Adipose tissue (tissue), 3 donors: ENCODE measurements around the gene RASL10A. TPM values are rescaled to one million over a fixed set of nuclear protein-coding genes. Genes with fewer than 3 reads are reported as not detected.
A peak's percentile ranks its signal among the peaks of the same experiment; 100 is the strongest.

Experiments
- H3K27ac ChIP-seq: one replicate; pipeline ENCODE4 v1.5.1; 2013; ENCODE audit warnings: low read depth, low read length
- WGBS, 3 donors: extraction: QIAGEN DNeasy Blood & Tissue Kit; methylation state at CpG; one replicate each; pipeline ENCODE4 v1.1.7; 2013; 5-methylcytosine and 5-hydroxymethylcytosine counted together
- polyA plus RNA-seq, 3 donors: library from polyadenylated mRNA; stranded (reverse); fragments of 200-250 nt; gene quantifications; one replicate each; pipeline ENCODE4 v1.2.3, GENCODE V29; 2013
- donor health status: healthy with polysubstance abuse.
- donor health status: Bipolar disorder and iron deficiency.
- donor health status: healthy.

The RASL10A gene
- polyA plus RNA-seq, 3 donors, result 0.90 to 1.5 (median 1.0) TPM

GRCh38 chr22:29310065-29310862, 5.2 kb downstream of the RASL10A start:
- no peak overlapping the region for H3K27ac ChIP-seq
- 59 to 66% (median 63%) methylated on average over 28 of the region's 28 CpGs for WGBS, 3 donors

GRCh38 chr22:29309332-29310064, 6.0 kb downstream of the RASL10A start:
- WGBS, 3 donors, result 62 to 77% (median 74%) methylated on average over 21 of the region's 21 CpGs
- no peak overlapping the region for H3K27ac ChIP-seq

GRCh38 chr22:29308791-29309262, 6.7 kb downstream of the RASL10A start:
- WGBS, 3 donors, result 48 to 66% (median 49%) methylated on average over 13 of the region's 13 CpGs

GRCh38 chr22:29308148-29308790, 7.2 kb downstream of the RASL10A start:
- WGBS, 3 donors, result 70 to 79% (median 73%) methylated on average over 44 to 50 of the region's 50 CpGs
- H3K27ac ChIP-seq, result no peak overlapping the region

More at GRCh38 chr22:29308791-29309262, 6.7 kb downstream of the RASL10A start:
- peak overlapping the region; percentile 21 for H3K27ac ChIP-seq

- no peak overlapping the region for H3K27ac ChIP-seq
- 68 to 74% (median 73%) methylated on average over 20 of the region's 20 CpGs for WGBS, 3 donors
Measured at GRCh38 chr22:29307596-29308147, 7.8 kb downstream of the RASL10A start.

- H3K27ac ChIP-seq, result no peak overlapping the region
- 4 to 11% (median 9%) methylated on average over 57 to 83 of the region's 83 CpGs for WGBS, 3 donors
Measured at GRCh38 chr22:29306835-29307595, 8.5 kb downstream of the RASL10A start.

- H3K27ac ChIP-seq, result no peak within 1 kb of the TSS
- 0 to 1% (median 0%) methylated on average over 35 to 40 of the region's 40 CpGs for WGBS, 3 donors
Measured at GRCh38 chr22:29306175-29306834, 9.2 kb downstream of the RASL10A start, which contains the start of gene GAS2L1. Gene GAS2L1 (plus strand): TSS chr22:29306650. CDS start chr22:29308106, 1,456 bp downstream.

- WGBS, 3 donors, result 47 to 53% (median 52%) methylated on average over 7 of the region's 7 CpGs
- no peak overlapping the region for H3K27ac ChIP-seq
Measured at GRCh38 chr22:29305836-29306174, 9.7 kb downstream of the RASL10A start.

GRCh38 chr22:29302681-29303465, 12.6 kb downstream of the RASL10A start:
- 26 to 56% (median 54%) methylated on average over 13 of the region's 13 CpGs for WGBS, 3 donors
- no peak overlapping the region for H3K27ac ChIP-seq

GRCh38 chr22:29302402-29302680, 13.2 kb downstream of the RASL10A start:
- 38 to 82% (median 55%) methylated on average over 2 of the region's 2 CpGs for WGBS, 3 donors
- H3K27ac ChIP-seq, result no peak overlapping the region

- H3K27ac ChIP-seq, result no peak overlapping the region
- 84 to 91% (median 86%) methylated on average over 17 of the region's 17 CpGs for WGBS, 3 donors
Measured at GRCh38 chr22:29301716-29302401, 13.6 kb downstream of the RASL10A start.

- WGBS, 3 donors, result 71 to 80% (median 75%) methylated on average over 10 of the region's 10 CpGs
- H3K27ac ChIP-seq, result no peak overlapping the region
Measured at GRCh38 chr22:29300807-29301601, 14.5 kb downstream of the RASL10A start.

- 69 to 73% (median 71%) methylated on average over 4 of the region's 4 CpGs for WGBS, 3 donors
- H3K27ac ChIP-seq, result no peak overlapping the region
Measured at GRCh38 chr22:29300467-29300806, 15.1 kb downstream of the RASL10A start.

- no peak overlapping the region for H3K27ac ChIP-seq
- WGBS, 3 donors, result 89 to 91% (median 90%) methylated on average over 19 of the region's 19 CpGs
Measured at GRCh38 chr22:29299136-29299900, 16.2 kb downstream of the RASL10A start.

- 75 to 80% (median 79%) methylated on average over 8 of the region's 8 CpGs for WGBS, 3 donors
- H3K27ac ChIP-seq, result no peak overlapping the region
Measured at GRCh38 chr22:29298641-29299040, 16.9 kb downstream of the RASL10A start.
